Gastrocnemius medialis (tissue), 4 donors: ENCODE data around the gene CACNA1D. TPM values are rescaled to one million over a fixed set of nuclear protein-coding genes. Genes with fewer than 3 reads are reported as not detected.

Source experiments
- ATAC-seq, 2 donors: fragments of 150-250 bp; one replicate each; pipeline ENCODE4 v1.9.1; 2016
- DNase-seq, 2 donors: peaks; one replicate each; pipeline ENCODE4 v3.0.0-alpha.2; 2019
- H3K27ac ChIP-seq, 4 donors: fragments of 200-600 bp; sonication (generic); 1 replicate in 1 of 4; 2 replicates in 3 of 4; pipeline ENCODE4 v1.5.1; 2016 to 2018; ENCODE audit warnings: mild to moderate bottlenecking in 2 of 4, moderate library complexity in 1 of 4
- H3K27me3 ChIP-seq, 3 donors: fragments of 200-600 bp; sonication (generic) in 2 of 3; 1 replicate in 1 of 3; 2 replicates in 2 of 3; pipeline versions ENCODE4 v1.5.1 to v1.6.0; 2016 to 2019; ENCODE audit warnings: mild to moderate bottlenecking in 1 of 3, moderate library complexity in 1 of 3
- H3K36me3 ChIP-seq, 2 donors: fragments of 200-600 bp; sonication (generic) in 1 of 2; one replicate each; pipeline ENCODE4 v1.5.1; 2017 to 2018
- H3K4me1 ChIP-seq, 2 donors: fragments of 200-600 bp; sonication (generic) in 1 of 2; one replicate each; pipeline ENCODE4 v1.5.1; 2016 to 2017; ENCODE audit warnings: mild to moderate bottlenecking in 2 of 2
- H3K4me3 ChIP-seq, 4 donors: fragments of 200-600 bp; sonication (generic) in 3 of 4; 1 replicate in 1 of 4; 2 replicates in 3 of 4; pipeline ENCODE4 v1.5.1; 2016 to 2019; ENCODE audit warnings: mild to moderate bottlenecking in 2 of 4
- H3K9me3 ChIP-seq, 3 donors: fragments of 200-600 bp; sonication (generic) in 2 of 3; 1 replicate in 1 of 3; 2 replicates in 2 of 3; pipeline ENCODE4 v1.5.1; 2016 to 2019
- POLR2A ChIP-seq, 2 donors: fragments of 450-650 bp; IDR thresholded peaks; one replicate each; pipeline ENCODE4 v1.6.1; 2017; ENCODE audit warnings: antibody characterized with exemption in 2 of 2, mild to moderate bottlenecking in 2 of 2, moderate library complexity in 2 of 2
- in situ Hi-C, 4 donors: fragments of 200-750 bp; cut with MboI; loops; one replicate each; pipeline versions ENCODE4 v1.15.0 to v1.8.0; 2017; ENCODE audit warnings: low sequenced_read_pairs in 4 of 4
- intact Hi-C: fragments of 100-400 bp; cut with DNase I; formaldehyde crosslinking; loops from one replicate; pipeline ENCODE4 v1.15.1; 2023; ENCODE audit warnings: low total_unique reads
- total RNA-seq, 4 donors: library from RNA; depleted of rRNA; stranded (reverse); fragments of >200 nt; gene quantifications; one replicate each; pipeline versions ENCODE4 v1.1.0 to v1.2.3, GENCODE V29; 2016
- TF ChIP-seq, protein P1 (sequence below), 5 experiments: fragments of 450-650 bp in 3 of 5; fragments of 200-600 bp in 2 of 5; sonication (generic) in 2 of 5; IDR thresholded peaks in 4 of 5; conservative IDR thresholded peaks in 1 of 5; 1 replicate in 4 of 5; 2 replicates in 1 of 5; pipeline ENCODE4 v1.5.1; 2016 to 2019; ENCODE audit warnings: antibody characterized with exemption in 5 of 5, mild to moderate bottlenecking in 3 of 5, moderate library complexity in 3 of 5

The CACNA1D gene
- total RNA-seq, 4 donors from 2014 or later = 0.18 to 0.34 TPM; not detected in 2

DNA sequence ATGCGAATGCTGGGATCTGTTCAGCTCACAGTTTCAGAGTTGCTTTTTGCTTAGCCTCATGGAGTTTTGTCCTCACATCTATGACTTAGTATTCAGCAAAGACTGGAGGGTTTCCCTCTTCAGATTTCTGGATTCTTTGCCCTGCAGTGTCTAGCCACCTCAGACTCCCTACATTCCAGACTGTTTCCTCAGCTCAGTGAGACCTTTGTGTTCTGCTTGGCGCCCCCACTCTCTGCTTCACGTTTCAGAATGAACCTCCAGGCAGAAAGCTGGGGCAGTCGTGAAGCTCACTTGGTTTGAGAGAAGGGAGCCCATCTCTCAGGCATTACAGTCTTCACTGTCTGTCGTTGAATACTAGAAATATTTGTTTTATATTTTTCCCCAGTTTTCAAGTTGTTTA lies 118.1 kb downstream of the CACNA1D start:
- TF ChIP-seq, protein P1, sequence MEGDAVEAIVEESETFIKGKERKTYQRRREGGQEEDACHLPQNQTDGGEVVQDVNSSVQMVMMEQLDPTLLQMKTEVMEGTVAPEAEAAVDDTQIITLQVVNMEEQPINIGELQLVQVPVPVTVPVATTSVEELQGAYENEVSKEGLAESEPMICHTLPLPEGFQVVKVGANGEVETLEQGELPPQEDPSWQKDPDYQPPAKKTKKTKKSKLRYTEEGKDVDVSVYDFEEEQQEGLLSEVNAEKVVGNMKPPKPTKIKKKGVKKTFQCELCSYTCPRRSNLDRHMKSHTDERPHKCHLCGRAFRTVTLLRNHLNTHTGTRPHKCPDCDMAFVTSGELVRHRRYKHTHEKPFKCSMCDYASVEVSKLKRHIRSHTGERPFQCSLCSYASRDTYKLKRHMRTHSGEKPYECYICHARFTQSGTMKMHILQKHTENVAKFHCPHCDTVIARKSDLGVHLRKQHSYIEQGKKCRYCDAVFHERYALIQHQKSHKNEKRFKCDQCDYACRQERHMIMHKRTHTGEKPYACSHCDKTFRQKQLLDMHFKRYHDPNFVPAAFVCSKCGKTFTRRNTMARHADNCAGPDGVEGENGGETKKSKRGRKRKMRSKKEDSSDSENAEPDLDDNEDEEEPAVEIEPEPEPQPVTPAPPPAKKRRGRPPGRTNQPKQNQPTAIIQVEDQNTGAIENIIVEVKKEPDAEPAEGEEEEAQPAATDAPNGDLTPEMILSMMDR (IDR thresholded peaks at IDR 0.05 in 4 of 5, conservative IDR thresholded peaks at IDR 0.05 in 1 of 5) = no peak
- no peak for TF ChIP-seq POLR2A (IDR thresholded peaks at IDR 0.05)
- intact Hi-C loops (no loop called here), in situ Hi-C loops (no loop called here)
- Histone ChIP-seq H3K27ac (no peak overlapping the region), H3K4me1 (no peaks in the 10 kb centered on the region), H3K9me3 (no peaks in the 10 kb centered on the region), H3K36me3 (no peaks in the 10 kb centered on the region), H3K27me3 (no peaks in the 10 kb centered on the region), H3K4me3 (no peak overlapping the region)
- ATAC-seq = no peak
- DNase-seq = no peak

DNA sequence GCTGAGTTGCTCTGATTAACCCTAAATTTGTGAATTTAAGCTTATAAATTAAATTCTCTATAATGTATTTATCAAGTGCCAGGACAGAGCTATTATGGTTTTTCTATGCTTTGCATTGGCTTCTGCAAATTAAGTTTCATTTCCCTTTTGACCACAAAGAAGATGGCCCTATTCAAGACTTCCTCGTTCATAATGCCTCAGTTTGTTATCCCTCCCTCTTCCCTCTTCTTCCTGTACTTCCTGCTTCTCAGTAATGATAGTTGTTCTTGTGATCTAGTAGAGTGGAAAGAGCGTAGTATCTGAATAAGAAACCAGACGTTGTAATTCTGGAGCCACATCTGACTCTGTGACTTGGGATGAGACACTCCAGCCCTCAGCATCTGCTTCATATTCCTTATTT lies 118.7 kb downstream of the CACNA1D start:
- Histone ChIP-seq H3K4me1 (no peaks in the 10 kb centered on the region), H3K36me3 (no peaks in the 10 kb centered on the region), H3K4me3 (no peak overlapping the region), H3K9me3 (no peaks in the 10 kb centered on the region), H3K27me3 (no peaks in the 10 kb centered on the region), H3K27ac (no peak overlapping the region)
- DNase-seq (no peak), ATAC-seq (no peak)
- intact Hi-C loops (no loop called here), in situ Hi-C loops (no loop called here)
- TF ChIP-seq, protein P1 (IDR thresholded peaks at IDR 0.05 in 4 of 5, conservative IDR thresholded peaks at IDR 0.05 in 1 of 5) = no peak
- no peak for TF ChIP-seq POLR2A (IDR thresholded peaks at IDR 0.05)

DNA sequence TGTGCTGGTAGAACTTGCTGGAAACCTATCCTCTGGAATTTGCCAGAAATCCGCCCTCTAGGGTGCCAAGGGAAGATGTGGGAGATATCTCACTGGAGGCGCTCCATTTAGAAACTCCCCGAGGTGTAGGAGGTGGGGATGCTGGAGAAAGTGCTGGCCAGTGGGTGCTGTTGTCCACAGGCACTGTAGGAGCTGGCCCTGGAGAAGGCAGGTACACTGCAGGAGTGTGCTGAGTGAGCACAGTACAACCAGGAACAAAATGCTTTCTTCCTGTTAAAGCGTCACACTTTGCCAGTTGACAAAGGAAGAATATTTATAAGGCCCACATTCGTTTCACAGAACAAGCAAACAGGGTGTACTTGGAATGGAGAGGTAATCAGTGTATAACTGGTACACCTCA lies 119.9 kb downstream of the CACNA1D start:
- intact Hi-C loops (no loop called here), in situ Hi-C loops (no loop called here)
- Histone ChIP-seq H3K9me3 (no peaks in the 10 kb centered on the region), H3K4me1 (no peaks in the 10 kb centered on the region), H3K27ac (no peak overlapping the region), H3K36me3 (no peaks in the 10 kb centered on the region), H3K27me3 (no peaks in the 10 kb centered on the region), H3K4me3 (no peak overlapping the region)
- no peak for DNase-seq
- no peak for TF ChIP-seq POLR2A (IDR thresholded peaks at IDR 0.05)
- TF ChIP-seq, protein P1 (IDR thresholded peaks at IDR 0.05 in 4 of 5, conservative IDR thresholded peaks at IDR 0.05 in 1 of 5) = no peak
- ATAC-seq = no peak

DNA sequence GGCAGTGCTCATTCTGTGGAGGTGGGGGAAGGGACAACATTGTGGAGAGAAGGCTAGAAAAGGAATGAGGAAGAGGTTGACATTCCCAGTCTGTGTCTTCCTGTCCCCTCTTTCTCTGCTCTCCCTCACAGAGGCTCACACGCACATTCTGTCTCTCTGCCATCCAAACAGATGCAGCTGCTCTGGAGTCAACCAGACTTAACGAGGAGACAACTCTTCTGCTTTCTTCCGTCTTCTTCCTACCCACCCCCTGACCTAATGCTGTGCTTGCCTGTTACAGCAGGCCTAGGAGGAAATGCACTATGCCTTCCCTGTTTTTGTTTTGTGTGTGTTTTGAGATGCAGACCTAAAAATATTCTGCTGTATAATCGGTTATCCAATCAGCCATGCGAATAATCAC lies 121.9 kb downstream of the CACNA1D start:
- Histone ChIP-seq H3K27me3 (no peaks in the 10 kb centered on the region), H3K4me1 (no peaks in the 10 kb centered on the region), H3K4me3 (no peak overlapping the region), H3K36me3 (no peaks in the 10 kb centered on the region), H3K27ac (no peak overlapping the region), H3K9me3 (no peaks in the 10 kb centered on the region)
- intact Hi-C loops = no loop called here
- no peak for DNase-seq
- ATAC-seq = no peak
- in situ Hi-C loops = no loop called here
- TF ChIP-seq POLR2A (IDR thresholded peaks at IDR 0.05) = no peak
- TF ChIP-seq, protein P1 (IDR thresholded peaks at IDR 0.05 in 4 of 5, conservative IDR thresholded peaks at IDR 0.05 in 1 of 5) = no peak
